HG03139 (cell line): Measurements from ENCODE around the gene KRT82.
"Not testable (repeated sequence)": the region's sequence is repeated elsewhere in the genome, so short reads cannot be mapped to it uniquely, and the experiment has no call there.

Source experiments
- ATAC-seq: cut with Tn5 transposase; IDR thresholded peaks from one replicate; pipeline ENCODE4 v1.9.1; 2021; ENCODE audit not compliant: unreplicated experiment

The KRT82 gene

DNA sequence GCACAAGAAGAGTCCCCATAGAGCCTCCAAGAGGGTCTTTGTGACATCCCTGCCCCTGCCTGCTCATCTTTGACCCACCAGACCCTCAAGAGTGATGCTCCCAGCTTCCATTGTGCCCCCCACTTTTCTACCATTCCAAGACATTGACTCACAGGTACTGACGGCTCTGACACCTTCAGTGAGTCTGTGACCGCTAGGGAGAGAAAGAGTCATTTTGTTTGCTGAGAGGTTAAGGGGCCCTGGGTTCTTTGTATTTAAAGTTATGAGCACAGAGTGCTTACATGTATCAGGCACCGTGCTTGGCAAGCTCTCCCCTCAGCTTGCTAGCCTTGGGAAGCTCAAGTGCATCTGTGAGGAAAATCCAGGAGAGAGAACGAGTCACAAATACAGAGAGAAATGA lies 7.1 kb upstream of the KRT82 start:
- ATAC-seq = no peak

DNA sequence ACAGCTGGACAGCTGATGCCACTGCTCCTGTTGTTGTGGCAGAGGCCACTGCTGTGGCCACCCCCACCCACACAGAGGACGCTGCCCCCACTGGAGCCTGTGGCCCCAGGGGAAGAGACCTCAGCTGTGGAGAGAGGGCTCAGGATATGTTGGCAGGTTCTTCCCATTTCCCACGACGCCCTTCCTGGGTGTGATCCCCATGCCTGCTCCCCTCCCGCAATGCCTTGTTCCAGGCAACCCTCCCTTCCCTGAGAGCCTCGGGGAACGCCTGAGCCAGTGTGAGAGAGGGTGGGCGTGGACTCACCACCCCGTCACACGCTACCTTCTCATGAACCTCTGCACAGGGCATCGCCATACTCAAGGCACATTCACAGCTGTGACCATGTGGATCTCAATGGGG lies 5.7 kb upstream of the KRT82 start:
- ATAC-seq = no peak

- not testable (repeated sequence) for ATAC-seq
Observed at GRCh38 chr12:52410589-52411248, 4.6 kb upstream of the KRT82 start.

DNA sequence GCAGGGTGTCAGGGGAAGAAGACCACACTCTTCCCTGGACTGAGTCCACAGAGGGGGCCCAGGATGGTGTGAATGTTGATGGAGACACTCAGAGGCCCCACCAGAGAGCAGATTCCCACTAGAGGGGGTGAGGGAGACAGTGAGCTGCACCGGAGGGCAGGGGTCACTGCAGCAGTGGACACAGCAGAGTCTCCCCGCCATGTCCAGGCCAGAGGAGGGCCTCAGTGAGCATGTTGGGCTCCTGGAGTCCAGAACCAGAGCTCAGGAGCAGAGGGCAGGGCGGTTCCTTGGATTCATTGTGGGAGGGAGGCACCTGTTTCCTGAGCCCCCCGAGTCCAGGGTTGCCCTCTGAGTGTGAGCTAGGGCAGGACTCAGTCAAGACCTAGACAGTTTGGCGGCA lies 1.8 kb upstream of the KRT82 start:
- ATAC-seq = no peak

DNA sequence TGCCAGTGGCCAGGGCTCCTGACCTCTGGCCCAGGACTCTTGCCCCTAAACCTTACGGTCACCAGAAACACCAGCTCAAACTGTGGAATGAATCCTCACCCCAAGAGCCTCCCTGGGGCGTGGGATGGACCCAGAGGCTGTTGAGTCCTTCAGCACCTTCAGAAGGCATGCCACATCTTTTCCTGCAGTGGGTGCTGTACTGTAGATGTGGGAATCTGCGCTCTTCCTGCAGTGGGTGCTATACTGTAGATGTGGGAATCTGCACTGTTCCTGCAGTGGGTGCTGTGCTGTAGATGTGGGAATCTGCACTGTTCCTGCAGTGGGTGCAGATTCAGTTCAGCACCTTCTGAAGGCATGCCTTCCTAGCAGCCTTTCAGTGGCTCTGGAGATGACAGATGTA lies 1.2 kb downstream of the KRT82 start:
- no peak for ATAC-seq

- no peak for ATAC-seq
Observed at GRCh38 chr12:52403561-52403960, 2.6 kb downstream of the KRT82 start.

GRCh38 chr12:52402873-52403540 lies 3.1 kb downstream of the KRT82 start:
- ATAC-seq = no peak

GRCh38 chr12:52402377-52402776 lies 3.8 kb downstream of the KRT82 start:
- ATAC-seq = no peak

GRCh38 chr12:52401926-52402325 lies 4.2 kb downstream of the KRT82 start:
- no peak for ATAC-seq

DNA sequence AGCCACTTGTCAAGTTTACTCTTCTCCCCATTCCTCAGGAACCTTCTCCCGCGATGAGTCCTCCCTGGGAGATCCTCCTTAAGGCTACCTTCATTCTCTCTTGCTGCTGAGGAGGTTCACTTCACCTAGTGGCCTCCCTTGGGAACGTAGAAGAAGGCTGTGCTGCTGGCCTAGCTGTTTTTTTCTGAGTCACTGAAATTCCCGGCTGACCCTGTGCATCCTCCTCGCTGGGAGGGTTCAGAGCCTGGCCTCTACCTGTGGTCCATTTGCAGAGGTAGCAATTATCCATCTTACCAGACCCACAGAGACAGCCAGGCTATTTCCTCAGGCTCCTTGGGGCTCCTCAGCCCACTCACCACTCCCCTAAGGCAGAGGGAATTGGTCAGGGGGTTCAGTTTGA lies 4.6 kb downstream of the KRT82 start:
- ATAC-seq = no peak

DNA sequence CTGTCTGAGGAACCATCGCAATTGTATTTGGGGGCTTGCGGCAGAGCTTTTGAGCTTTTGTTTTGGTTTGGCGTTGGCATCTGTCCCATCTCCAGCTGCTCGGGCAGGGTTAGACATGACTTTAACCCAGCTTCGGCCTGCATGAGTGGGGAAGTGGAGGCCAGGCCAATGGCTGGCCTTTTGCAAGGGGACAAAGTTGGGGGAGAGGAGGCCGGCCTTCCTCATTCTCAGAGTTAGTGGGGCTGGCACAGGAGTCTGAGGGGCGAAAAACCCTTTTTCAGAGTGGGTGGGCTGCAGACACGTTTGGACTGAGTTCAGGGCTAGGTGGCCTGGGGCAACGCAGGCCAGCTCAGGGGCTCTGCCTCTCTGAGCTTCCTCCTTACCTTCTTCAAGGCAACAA lies 5.2 kb downstream of the KRT82 start:
- no peak for ATAC-seq

GRCh38 chr12:52399756-52400155 lies 6.4 kb downstream of the KRT82 start:
- ATAC-seq = no peak

DNA sequence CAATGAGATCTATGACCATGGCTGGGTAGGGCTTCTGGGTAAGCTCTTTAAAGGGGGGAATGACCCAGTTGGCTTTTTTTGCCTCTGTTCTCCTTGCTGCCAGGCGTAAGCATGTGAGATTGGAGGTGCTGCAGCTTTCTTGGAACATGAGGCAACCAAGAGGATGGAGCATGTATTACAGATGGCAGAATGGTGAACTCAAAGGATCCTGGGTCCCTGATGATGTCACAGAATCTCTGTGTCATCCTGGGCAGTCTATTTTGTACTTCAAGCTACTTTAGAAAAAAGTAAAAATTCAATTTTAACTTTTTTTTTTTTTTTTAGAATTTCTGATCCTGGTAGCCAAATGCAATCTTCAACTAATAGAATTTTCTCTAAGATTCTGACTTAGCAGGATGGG lies 8.0 kb downstream of the KRT82 start:
- ATAC-seq = no peak

DNA sequence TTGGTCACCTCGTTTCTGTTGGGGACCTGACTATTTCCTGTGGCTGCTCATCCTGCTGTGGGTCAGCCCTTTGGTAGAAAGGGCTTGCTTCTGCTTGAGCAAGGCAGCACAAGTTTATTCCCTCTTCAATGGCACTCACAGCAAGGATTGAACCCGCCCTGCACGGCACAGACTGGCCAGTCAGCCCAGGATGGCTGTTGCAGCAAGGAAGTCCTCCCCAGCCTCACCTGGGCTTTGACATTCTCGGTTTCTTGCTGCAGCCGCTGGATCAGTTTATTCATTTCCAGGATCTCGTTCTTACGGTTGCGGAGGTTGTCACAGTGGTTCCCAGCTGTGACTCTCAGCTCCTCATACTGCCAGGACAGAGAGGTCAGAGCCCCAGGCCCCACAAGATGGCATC lies 9.5 kb downstream of the KRT82 start:
- no peak for ATAC-seq

GRCh38 chr12:52395761-52396434 lies 10.2 kb downstream of the KRT82 start:
- ATAC-seq = no peak

GRCh38 chr12:52394836-52395405 lies 11.2 kb downstream of the KRT82 start:
- no peak for ATAC-seq

- no peak for ATAC-seq
Observed at GRCh38 chr12:52392465-52393007, 13.6 kb downstream of the KRT82 start.

DNA sequence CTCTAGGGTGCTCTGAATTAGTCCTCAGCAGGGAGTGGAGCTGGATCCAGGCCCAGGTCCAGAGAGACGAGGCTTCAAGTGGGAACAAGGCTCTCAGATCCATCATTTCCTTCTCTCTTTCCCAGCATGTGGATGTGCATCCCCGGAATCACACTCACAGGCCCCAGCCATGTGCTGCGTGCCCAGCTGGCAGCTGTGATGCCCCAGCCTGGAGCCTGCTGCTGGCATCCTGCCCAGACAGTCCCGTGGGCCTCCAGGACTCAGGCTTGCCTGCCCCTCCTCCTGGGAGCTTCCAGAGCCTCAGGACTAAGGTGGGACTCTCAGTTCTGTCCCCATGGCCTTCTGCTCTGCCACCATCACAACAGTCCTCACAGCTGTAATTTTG lies 14.5 kb downstream of the KRT82 start:
- no peak for ATAC-seq

DNA sequence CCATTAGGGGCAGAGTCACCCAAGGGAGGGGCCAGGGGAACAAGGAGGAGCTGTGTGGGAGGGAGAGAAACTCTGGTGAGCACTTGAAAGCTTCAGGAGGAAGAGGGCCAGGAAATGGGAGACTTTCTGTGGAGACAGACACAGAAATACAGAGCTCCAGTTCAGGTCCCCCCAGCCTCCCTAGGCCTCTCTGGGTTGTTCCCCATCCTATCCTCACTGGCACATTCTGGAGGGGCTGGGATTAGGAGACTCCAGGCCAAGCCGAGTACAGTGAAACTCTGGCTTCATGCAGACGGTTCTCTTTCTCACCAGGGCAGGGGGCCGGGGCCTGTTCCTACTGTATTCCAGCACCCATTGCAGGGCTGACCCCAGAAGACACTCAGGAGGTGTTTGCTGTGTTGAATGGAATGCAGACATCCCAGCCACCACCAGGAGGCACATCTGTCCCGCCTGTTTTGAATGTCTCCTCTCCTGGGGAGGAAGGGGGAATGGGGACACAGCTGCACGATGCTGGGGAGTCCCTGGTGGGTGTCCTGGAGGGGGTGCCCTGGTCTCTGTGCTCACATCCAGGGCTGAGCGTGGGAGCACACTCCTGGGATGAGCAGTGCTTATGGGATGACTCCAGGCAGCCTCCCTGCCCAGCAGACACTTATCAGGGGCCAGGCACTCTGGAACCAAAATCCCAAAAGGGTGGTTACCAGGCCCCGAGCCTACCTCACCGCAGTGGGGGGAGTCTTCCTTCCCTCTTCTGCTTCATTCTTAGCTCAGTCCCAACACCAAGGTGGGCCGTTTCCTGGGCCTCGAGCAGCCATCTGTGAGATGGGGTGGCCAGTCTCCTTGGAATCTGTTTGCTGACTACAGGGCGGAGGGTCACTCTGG lies 15.2 kb downstream of the KRT82 start:
- no peak for ATAC-seq

GRCh38 chr12:52389313-52390207 lies 16.6 kb downstream of the KRT82 start:
- no peak for ATAC-seq
